Measurements from ENCODE around the gene CFAP97. TPM values are rescaled to one million over a fixed set of nuclear protein-coding genes. Genes with fewer than 3 reads are reported as not detected.

CFAP97 gene
- total and polyA plus RNA-seq, 9 donors = 14.1 to 57.6 (median 38.2) TPM

DNA sequence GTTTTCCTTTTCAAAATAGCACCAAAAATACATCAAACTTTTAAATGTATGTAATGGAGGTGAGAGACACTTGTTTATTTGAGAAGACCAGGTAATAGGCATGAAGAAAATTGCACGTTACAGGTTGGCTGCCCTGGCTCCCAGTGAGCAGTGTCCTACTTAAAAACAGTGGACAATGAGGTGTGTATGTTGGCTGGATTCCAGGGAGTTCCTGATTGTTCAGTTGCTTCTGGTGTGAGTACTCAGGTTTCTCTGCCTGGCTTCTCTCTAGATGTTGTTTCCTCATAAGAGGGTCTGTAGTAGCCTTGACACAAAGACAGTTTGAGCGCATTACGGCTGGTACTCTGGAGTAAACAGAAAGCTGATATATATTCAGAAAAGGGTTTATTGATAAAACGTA is 35.0 kb upstream of the CFAP97 start:
- H3K4me3 ChIP-seq = no peak overlapping the region
- H3K27ac ChIP-seq = no peak overlapping the region
- TF ChIP-seq EP300 (IDR thresholded peaks at IDR 0.05) (no peak), POLR2A (IDR thresholded peaks at IDR 0.05) (no peak)
- TF ChIP-seq, protein P1, sequence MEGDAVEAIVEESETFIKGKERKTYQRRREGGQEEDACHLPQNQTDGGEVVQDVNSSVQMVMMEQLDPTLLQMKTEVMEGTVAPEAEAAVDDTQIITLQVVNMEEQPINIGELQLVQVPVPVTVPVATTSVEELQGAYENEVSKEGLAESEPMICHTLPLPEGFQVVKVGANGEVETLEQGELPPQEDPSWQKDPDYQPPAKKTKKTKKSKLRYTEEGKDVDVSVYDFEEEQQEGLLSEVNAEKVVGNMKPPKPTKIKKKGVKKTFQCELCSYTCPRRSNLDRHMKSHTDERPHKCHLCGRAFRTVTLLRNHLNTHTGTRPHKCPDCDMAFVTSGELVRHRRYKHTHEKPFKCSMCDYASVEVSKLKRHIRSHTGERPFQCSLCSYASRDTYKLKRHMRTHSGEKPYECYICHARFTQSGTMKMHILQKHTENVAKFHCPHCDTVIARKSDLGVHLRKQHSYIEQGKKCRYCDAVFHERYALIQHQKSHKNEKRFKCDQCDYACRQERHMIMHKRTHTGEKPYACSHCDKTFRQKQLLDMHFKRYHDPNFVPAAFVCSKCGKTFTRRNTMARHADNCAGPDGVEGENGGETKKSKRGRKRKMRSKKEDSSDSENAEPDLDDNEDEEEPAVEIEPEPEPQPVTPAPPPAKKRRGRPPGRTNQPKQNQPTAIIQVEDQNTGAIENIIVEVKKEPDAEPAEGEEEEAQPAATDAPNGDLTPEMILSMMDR (IDR thresholded peaks at IDR 0.05) = no peak
- H3K36me3 ChIP-seq = no peaks in the 10 kb centered on the region
- no peaks in the 10 kb centered on the region for H3K27me3 ChIP-seq
- 84 to 97% (median 97%) methylated on average over 4 of the region's 4 CpGs for WGBS, 3 donors
- H3K4me1 ChIP-seq (ENCODE audit: insufficient read depth) = peaks cover 2% of the 10 kb centered on the region
- no peaks in the 10 kb centered on the region for H3K9me3 ChIP-seq
- no peak for DNase-seq
- intact Hi-C loops (cut with DNase I) = no loop called here

DNA sequence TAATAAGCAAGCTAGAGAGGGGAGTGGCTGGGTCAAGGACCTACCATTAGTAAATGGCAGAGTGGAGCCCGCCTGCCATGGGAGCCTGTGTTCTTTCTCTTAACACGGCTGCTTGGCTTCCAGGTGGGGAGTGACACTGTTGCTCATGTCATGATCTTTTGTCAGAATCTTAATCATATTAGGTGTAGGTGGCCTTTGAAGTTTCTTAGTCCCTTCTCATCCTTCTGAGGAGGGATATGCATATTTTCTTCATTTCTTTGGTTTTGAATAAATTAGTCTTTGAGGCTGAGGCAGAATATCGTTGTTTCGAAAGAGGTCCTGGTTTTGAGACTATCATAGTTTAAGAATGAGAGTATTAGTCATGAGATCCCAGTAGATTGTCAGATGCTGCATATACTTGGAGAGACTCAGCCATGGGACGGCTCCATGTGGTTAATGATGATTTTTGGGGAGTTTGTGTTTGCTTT is 34.4 kb upstream of the CFAP97 start:
- no peak for DNase-seq
- intact Hi-C loops (cut with DNase I) = no loop called here
- no peaks in the 10 kb centered on the region for H3K36me3 ChIP-seq
- H3K27ac ChIP-seq = no peak overlapping the region
- TF ChIP-seq POLR2A (IDR thresholded peaks at IDR 0.05) (no peak), EP300 (IDR thresholded peaks at IDR 0.05) (no peak)
- TF ChIP-seq, protein P1 (IDR thresholded peaks at IDR 0.05) = no peak
- H3K4me1 ChIP-seq (ENCODE audit: insufficient read depth) = peaks cover 2% of the 10 kb centered on the region
- no peaks in the 10 kb centered on the region for H3K27me3 ChIP-seq
- no peaks in the 10 kb centered on the region for H3K9me3 ChIP-seq
- no peak overlapping the region for H3K4me3 ChIP-seq
- WGBS, 3 donors = 92 to 95% (median 92%) methylated on average over 5 of the region's 5 CpGs

DNA sequence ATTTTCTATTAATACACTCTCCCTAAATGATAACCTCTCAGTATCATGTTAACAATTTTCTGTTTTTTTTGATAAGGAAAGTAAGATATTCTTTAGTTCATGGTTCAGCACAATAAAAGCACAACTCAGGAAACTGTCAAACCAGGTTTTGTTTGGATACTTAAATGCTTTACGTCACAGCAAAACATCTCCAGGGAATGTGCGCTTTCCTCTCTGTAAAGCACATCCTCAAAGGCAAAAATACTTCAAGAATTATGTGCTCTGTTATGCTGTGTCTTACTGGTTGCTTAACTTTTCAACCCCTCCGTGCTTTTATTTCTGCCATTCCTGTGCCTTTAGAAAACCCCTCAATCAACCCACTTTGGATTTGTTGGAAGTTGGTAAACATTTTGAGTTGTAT is 33.4 kb upstream of the CFAP97 start:
- no peaks in the 10 kb centered on the region for H3K36me3 ChIP-seq
- no peaks in the 10 kb centered on the region for H3K27me3 ChIP-seq
- DNase-seq = no peak
- peaks cover 2% of the 10 kb centered on the region for H3K4me1 ChIP-seq (ENCODE audit: insufficient read depth)
- WGBS, 3 donors = 16 to 41% (median 24%) methylated on average over 3 of the region's 3 CpGs
- TF ChIP-seq POLR2A (IDR thresholded peaks at IDR 0.05) (no peak), EP300 (IDR thresholded peaks at IDR 0.05) (no peak)
- TF ChIP-seq, protein P1 (IDR thresholded peaks at IDR 0.05) = no peak
- no peak overlapping the region for H3K27ac ChIP-seq
- intact Hi-C loops (cut with DNase I) = no loop called here
- no peak overlapping the region for H3K4me3 ChIP-seq
- no peaks in the 10 kb centered on the region for H3K9me3 ChIP-seq

DNA sequence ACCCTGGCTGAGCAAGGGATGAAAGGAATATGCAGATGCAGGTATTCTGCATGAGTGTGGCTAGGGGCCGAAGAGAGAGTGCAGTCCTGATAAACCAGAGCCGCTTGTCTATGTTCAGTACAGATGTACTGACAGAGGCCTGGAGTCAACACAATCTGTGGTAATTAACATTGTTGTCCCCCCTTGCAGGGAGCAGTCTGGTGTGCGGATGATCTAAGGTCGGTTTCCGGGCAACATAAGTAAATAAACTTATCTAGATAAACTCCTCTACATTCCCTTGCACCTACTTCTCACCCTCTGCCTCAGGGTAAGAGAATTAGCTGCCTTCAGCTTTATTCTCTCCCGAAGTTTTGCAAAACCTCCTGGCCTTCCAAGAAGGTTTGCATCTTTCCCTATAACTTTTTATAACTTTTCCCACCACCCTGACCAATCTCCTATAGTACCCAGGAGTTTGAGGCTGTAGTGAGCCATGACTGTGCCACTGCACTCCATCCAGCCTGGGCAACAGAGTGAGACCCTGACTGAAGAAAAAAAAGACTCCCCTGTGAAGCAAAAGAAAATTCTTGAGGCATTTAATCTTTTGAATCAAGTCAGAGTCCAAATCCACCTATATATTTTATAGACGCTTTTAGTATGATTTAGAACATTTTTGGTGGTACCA is 32.2 kb upstream of the CFAP97 start:
- no peak overlapping the region for H3K27ac ChIP-seq

More for the DNA sequence above, 32.2 kb upstream of the CFAP97 start:
- Histone ChIP-seq H3K27me3 (no peaks in the 10 kb centered on the region), H3K9me3 (no peaks in the 10 kb centered on the region), H3K4me1 (ENCODE audit: insufficient read depth) (peaks cover 2% of the 10 kb centered on the region), H3K36me3 (no peaks in the 10 kb centered on the region), H3K4me3 (no peak overlapping the region)
- intact Hi-C loops (cut with DNase I) = no loop called here
- DNase-seq = no peak
- 82 to 92% (median 90%) methylated on average over 7 of the region's 7 CpGs for WGBS, 3 donors
- TF ChIP-seq POLR2A (IDR thresholded peaks at IDR 0.05) = no peak
- TF ChIP-seq, protein P1 (IDR thresholded peaks at IDR 0.05) = no peak
- TF ChIP-seq EP300 (IDR thresholded peaks at IDR 0.05) = no peak

Data from ovary (tissue), 9 donors.